Activated naive CD4-positive, alpha-beta T cell treated with anti-CD3 and anti-CD28 coated beads, Interleukin-2, amount 50 U/mL, for 16 hours (primary cell): ENCODE measurements around the gene FEM1C.

ENCODE experiments used
- DNase-seq: peaks from one replicate; pipeline ENCODE4 v3.0.0-alpha.2; 2020

The FEM1C gene

GRCh38 chr5:115557667-115558387 lies 13.3 kb upstream of the FEM1C start:
- no peak for DNase-seq

DNA sequence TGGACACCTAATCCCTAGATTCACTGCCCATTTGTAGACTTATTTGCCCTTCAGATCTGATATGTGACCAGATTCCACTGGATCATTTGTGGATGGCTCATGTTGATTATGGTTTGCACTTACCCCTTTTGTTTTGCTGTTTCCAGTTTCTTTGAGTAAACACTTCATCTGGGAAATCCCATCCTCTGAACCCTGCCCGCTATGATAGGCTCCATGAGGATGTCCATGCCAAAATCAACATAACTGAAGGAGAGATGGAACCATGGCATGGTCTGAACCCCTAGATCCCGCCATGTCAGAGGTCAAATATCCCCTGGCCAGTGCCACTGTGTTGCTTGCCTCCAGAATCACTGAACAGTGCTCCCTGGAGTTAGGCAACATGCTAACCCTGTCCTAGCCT lies 11.7 kb upstream of the FEM1C start:
- no peak for DNase-seq

DNA sequence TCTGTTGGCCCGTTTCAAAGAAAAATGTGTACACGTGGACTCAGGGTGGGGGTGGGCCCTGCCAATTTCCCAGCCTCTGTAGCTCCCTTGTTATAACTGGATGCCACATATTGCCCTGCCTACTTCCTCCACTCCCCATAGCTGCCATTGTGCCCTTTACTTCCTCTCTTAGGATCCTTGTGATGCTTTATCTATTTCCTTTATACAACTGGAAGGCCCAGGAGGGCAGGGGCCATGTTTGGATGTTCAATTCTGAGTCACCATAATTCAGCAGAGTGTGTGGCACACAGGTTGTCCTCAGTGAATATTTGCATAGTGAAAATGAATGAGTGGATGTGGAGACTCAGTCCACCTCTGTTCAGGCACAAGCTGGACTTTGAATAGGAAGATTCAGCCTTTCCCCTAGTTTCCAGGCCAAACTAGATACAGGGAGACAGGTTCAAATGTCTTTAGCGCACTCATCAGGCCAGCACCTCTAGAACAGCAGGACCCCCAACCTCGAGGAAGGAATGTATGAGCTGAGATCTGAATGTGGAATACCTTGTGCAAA lies 10.6 kb upstream of the FEM1C start:
- no peak for DNase-seq

GRCh38 chr5:115553082-115553481 lies 8.5 kb upstream of the FEM1C start:
- no peak for DNase-seq

- no peak for DNase-seq
Measured at GRCh38 chr5:115551415-115551814, 6.8 kb upstream of the FEM1C start.

- DNase-seq = no peak
Measured at GRCh38 chr5:115549154-115549553, 4.6 kb upstream of the FEM1C start.

GRCh38 chr5:115548683-115549082 lies 4.1 kb upstream of the FEM1C start:
- no peak for DNase-seq

GRCh38 chr5:115545351-115545882 lies 842 bp upstream of the FEM1C start:
- DNase-seq = no peak

GRCh38 chr5:115544043-115544435 lies 536 bp downstream of the FEM1C start:
- DNase-seq = peak; percentile 60

DNA sequence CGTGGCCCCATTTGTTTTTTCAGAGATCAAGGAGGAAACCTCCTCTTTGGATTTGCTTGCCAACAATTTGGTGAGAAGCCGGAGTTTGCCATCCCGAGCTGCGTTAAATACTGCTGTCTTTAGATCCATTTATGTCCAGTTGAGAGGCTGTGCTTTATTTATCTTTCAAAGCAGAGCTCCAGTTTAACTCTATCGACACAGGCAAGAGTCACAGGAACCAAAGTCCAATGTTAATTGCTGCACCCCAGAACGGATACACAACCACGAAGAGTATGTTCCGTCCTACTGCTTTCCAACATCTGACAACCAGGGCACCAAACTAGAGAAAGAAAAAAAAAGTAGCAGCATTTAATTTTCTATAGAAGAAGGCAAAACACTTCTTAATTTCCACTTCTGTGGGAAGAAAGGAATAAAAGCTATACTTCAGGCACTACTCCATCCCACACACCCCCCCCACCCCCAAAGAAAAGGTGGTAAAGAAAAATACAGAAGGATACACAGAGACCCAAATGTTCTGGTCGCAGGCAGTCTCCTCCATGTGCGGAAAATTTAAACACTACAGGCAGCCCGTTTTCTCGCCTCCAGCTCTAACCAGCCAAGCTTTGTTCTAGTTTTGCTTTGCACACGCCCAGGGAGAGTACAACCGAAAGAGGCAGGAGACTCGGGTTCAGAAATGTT lies 1.1 kb downstream of the FEM1C start:
- DNase-seq = peak; percentile 55

GRCh38 chr5:115542651-115543364 lies 1.8 kb downstream of the FEM1C start:
- no peak for DNase-seq

GRCh38 chr5:115542086-115542485 lies 2.5 kb downstream of the FEM1C start:
- DNase-seq = no peak

DNA sequence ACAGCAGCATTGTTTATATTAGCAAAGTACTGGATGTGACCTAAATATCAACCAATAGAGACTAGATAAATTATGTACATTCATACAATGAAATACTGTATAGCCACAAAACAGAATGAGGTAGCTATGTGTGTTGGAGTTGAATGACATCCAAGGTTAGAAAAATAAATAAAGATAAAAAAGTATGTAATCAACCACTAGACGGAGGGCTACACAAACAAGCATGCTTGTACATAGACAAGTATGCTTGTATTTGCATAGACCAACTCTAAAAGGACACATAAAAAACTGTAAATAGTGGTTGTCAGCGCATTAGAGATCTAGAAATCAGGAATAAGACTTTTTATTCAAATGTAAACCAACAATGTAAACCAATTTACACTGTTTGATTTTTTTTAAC lies 3.0 kb downstream of the FEM1C start:
- DNase-seq = no peak

DNA sequence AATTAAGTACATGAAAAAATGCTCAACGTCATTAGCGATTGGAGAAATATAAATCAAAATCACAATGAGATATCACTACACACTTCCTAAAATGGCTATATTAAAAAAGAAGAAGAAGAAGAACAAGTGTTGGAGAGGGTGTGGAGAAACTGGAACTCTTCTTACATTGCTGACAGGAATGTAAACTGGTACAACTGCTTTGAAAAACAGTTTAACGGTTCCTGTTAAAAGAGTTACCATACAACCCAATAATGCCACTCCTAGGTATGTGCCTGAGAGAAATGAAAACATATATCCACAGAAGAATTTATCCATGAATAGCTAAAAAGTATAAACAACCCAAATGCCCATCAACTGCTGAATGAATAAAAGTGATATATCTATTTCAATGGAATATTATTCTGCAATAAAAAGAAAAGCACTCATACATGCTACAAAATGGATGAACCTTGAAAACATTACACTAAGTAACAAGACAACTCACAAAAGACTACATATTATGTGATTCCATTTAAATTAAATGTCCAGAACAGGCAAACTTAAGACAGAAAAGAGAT lies 9.0 kb downstream of the FEM1C start:
- DNase-seq = no peak

- DNase-seq = no peak
Measured at GRCh38 chr5:115532517-115532916, 12.1 kb downstream of the FEM1C start.

- no peak for DNase-seq
Measured at GRCh38 chr5:115531787-115532367, 12.7 kb downstream of the FEM1C start.

- DNase-seq = no peak
Measured at GRCh38 chr5:115531380-115531779, 13.2 kb downstream of the FEM1C start.

DNA sequence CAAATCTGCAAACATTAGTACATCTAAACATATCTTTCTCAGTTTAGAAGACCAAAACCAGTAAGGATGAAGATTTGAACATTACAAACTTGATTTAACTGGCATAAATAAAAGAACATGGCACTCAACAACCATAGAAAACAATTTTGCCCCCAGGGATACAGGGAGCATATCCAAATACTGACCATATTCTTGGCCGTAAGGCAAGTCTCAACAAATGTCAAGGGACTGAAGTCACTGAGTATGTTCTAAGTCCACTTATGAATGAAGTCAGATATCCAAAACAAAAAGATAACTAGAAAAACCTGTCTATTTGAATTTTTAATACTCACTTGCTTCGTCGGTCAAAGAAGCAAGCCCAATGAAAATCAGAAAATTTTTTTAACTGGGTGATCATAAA lies 14.1 kb downstream of the FEM1C start:
- no peak for DNase-seq

DNA sequence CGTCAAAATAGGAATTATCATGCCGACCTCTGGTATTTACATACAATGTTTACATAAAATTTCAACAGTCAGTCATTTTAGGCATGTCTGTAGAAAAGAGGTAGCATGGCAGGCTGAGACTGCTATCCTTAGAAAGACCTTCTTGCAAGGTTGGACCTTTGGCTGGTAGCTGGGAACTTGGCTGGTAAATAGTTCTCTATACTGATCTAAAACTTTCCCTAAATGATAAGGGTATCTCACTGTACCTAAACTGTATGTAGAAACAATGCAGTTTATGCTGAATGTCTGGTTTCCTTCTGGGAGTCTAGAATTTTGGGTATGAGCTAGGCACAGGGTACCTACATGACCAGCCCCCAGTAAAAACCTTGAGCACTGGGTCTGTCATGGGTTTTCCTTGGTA lies 18.0 kb downstream of the FEM1C start:
- no peak for DNase-seq

- no peak for DNase-seq
Measured at GRCh38 chr5:115524199-115524847, 20.3 kb downstream of the FEM1C start.

DNA sequence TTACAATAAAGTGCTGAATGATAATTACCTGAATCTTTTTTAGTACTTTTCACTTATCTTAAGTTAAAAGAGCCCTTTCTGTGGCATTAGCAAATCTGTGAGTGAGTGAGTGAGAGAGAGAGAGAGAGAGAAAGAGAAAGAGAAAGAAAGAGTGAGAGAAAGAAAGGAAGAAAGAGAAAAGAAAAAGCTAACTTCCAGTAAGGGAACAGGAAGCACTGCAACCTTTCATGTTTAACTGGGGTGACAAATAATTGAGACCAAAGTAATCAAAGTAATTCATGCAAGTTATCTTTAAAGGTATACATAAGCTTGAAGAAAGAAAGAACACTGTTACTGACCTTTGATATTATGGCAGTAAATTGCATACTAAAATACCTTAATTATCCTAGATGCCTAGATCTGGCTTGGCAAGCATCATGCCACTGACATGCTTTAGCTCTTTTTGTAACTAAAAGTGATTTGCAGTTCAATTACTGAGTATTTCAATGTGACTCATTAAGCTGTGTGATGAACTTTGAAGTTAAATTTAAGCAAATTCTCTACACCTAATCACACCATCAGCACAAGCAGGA lies 21.7 kb downstream of the FEM1C start:
- no peak for DNase-seq

- no peak for DNase-seq
Measured at GRCh38 chr5:115520191-115520590, 24.4 kb downstream of the FEM1C start.
